SK-N-SH (cell line): ENCODE measurements around the gene CUX1. TPM values are rescaled to one million over a fixed set of nuclear protein-coding genes. Genes with fewer than 3 reads are reported as not detected.

Source experiments
- CTCF ChIA-PET: fragments of 300-600, 350-600 bp; formaldehyde crosslinking; extraction: SDS; loops from one replicate; lab custom pipeline; 2021; lab: Yijun Ruan, JAX
- POLR2A ChIA-PET: fragments of 350-600 bp; sonication (Branson Sonifier 250); formaldehyde crosslinking; extraction: SDS; loops from one replicate; lab custom pipeline; 2020; ENCODE audit warnings: antibody characterized with exemption, inconsistent platforms; lab: Yijun Ruan, JAX
- DNase-seq: peaks from one replicate; pipeline ENCODE4 v3.0.0; 2012
- H2AFZ ChIP-seq: fragments of 200-600 bp; sonication (generic); 2 replicates; pipeline ENCODE4 v1.8.1; 2016; ENCODE audit warnings: antibody characterized with exemption, mild to moderate bottlenecking, low read depth
- H3F3A ChIP-seq: fragments of 200-600 bp; sonication (generic); replicated peaks from 2 replicates; pipeline ENCODE3; 2016; ENCODE audit warnings: antibody characterized with exemption, mild to moderate bottlenecking; ENCODE audit not compliant: insufficient read depth
- H3K27ac ChIP-seq, 2 experiments: fragments of 200-500 bp in 1 of 2; fragments of 200-600 bp in 1 of 2; sonication (Bioruptor generic) in 1 of 2; sonication (generic), shearing (Covaris generic) in 1 of 2; 2 replicates each; pipeline versions ENCODE4 v1.5.1 to v1.6.1; 2014 to 2016; ENCODE audit warnings: low read depth in 2 of 2, inconsistent platforms in 1 of 2, low read length in 1 of 2, mild to moderate bottlenecking in 1 of 2, mixed read lengths in 1 of 2
- H3K27me3 ChIP-seq: fragments of 200-600 bp; sonication (generic), shearing (Covaris generic); 2 replicates; pipeline ENCODE4 v1.6.1; 2016; ENCODE audit warnings: mixed run types; ENCODE audit not compliant: insufficient read depth
- H3K36me3 ChIP-seq, 2 experiments: fragments of 200-500 bp in 1 of 2; fragments of 200-600 bp in 1 of 2; sonication (Bioruptor generic) in 1 of 2; sonication (generic) in 1 of 2; replicated peaks in 1 of 2; 2 replicates each; pipeline versions ENCODE3 to v1.5.1; 2014 to 2016; ENCODE audit warnings: low read length in 1 of 2, mild to moderate bottlenecking in 1 of 2; ENCODE audit not compliant: insufficient read depth in 2 of 2, control insufficient read depth in 1 of 2
- H3K4me1 ChIP-seq, 2 experiments: fragments of 200-500 bp in 1 of 2; fragments of 200-600 bp in 1 of 2; sonication (Bioruptor generic) in 1 of 2; sonication (generic), shearing (Covaris generic) in 1 of 2; 2 replicates each; pipeline versions ENCODE4 v1.5.1 to v1.6.1; 2014 to 2016; ENCODE audit warnings: low read depth in 1 of 2, low read length in 1 of 2, mixed run types in 1 of 2; ENCODE audit not compliant: insufficient read depth in 2 of 2, control insufficient read depth in 1 of 2
- H3K4me2 ChIP-seq: fragments of 200-600 bp; sonication (generic), shearing (Covaris generic); 2 replicates; pipeline ENCODE4 v1.6.1; 2017; ENCODE audit warnings: mixed run types
- H3K4me3 ChIP-seq, 2 experiments: fragments of 200-500 bp in 1 of 2; fragments of 200-600 bp in 1 of 2; sonication (Bioruptor generic) in 1 of 2; sonication (generic), shearing (Covaris generic) in 1 of 2; 2 replicates each; pipeline versions ENCODE4 v1.5.1 to v1.8.1; 2014 to 2016; ENCODE audit warnings: low read depth in 2 of 2, inconsistent platforms in 1 of 2, low read length in 1 of 2, mild to moderate bottlenecking in 1 of 2, mixed read lengths in 1 of 2, moderate library complexity in 1 of 2
- H3K79me2 ChIP-seq: fragments of 200-600 bp; sonication (generic); 2 replicates; pipeline ENCODE4 v1.8.1; 2017; ENCODE audit warnings: mild to moderate bottlenecking; ENCODE audit not compliant: insufficient read depth
- H3K9ac ChIP-seq: fragments of 200-600 bp; sonication (generic); 2 replicates; pipeline ENCODE4 v1.6.1; 2017; ENCODE audit warnings: mixed run types
- H3K9me2 ChIP-seq: fragments of 200-600 bp; sonication (generic); 2 replicates; pipeline ENCODE4 v1.6.1; 2017; ENCODE audit warnings: mixed run types
- H3K9me3 ChIP-seq: fragments of 200-600 bp; sonication (generic); 2 replicates; pipeline ENCODE4 v1.6.1; 2017; ENCODE audit warnings: mixed run types, mild to moderate bottlenecking, moderate library complexity
- H4K20me1 ChIP-seq: fragments of 200-600 bp; sonication (generic); 2 replicates; pipeline ENCODE4 v1.6.1; 2017; ENCODE audit warnings: mild to moderate bottlenecking, mixed run types; ENCODE audit not compliant: insufficient read depth
- CTCF ChIP-seq: fragments of 200-600 bp; sonication (generic); IDR thresholded peaks from 2 replicates; pipeline ENCODE4 v1.6.1; 2017; ENCODE audit warnings: antibody characterized with exemption, mild to moderate bottlenecking, moderate library complexity
- ELF1 ChIP-seq: IDR thresholded peaks from 2 replicates; pipeline ENCODE4 v1.4.0; 2012
- EP300 ChIP-seq, 2 experiments: IDR thresholded peaks; 2 replicates each; pipeline versions ENCODE4 v1.4.0 to v1.6.1; 2012; ENCODE audit warnings: borderline replicate concordance in 1 of 2, low read depth in 1 of 2, low read length in 1 of 2
- FOSL2 ChIP-seq: IDR thresholded peaks from 2 replicates; pipeline ENCODE4 v1.4.0; 2012; ENCODE audit warnings: low read depth, mild to moderate bottlenecking, moderate library complexity, borderline replicate concordance
- FOXJ3 ChIP-seq: sonication (generic); formaldehyde crosslinking; IDR thresholded peaks from 2 replicates; pipeline ENCODE4 v1.5.1; 2020; ENCODE audit warnings: mild to moderate bottlenecking, missing genetic modification reagents
- GATA2 ChIP-seq: sonication (generic); formaldehyde crosslinking; IDR thresholded peaks from 2 replicates; pipeline ENCODE4 v1.5.0; 2020; ENCODE audit warnings: mild to moderate bottlenecking, missing genetic modification reagents
- JUND ChIP-seq: IDR thresholded peaks from 2 replicates; pipeline ENCODE4 v1.4.0; 2012
- MAX ChIP-seq: IDR thresholded peaks from 2 replicates; pipeline ENCODE4 v1.4.0; 2012; ENCODE audit warnings: low read depth
- MXI1 ChIP-seq: IDR thresholded peaks from 2 replicates; pipeline ENCODE4 v1.6.1; 2012; ENCODE audit warnings: mild to moderate bottlenecking, low read depth, low read length, improper control_type of control experiment
- NRF1 ChIP-seq: IDR thresholded peaks from 2 replicates; pipeline ENCODE4 v1.6.1; 2012; ENCODE audit warnings: low read depth, mild to moderate bottlenecking, low read length
- PBX3 ChIP-seq: IDR thresholded peaks from 2 replicates; pipeline ENCODE4; 2012
- POLR2AphosphoS5 ChIP-seq: IDR thresholded peaks from 2 replicates; pipeline ENCODE4 v1.6.1; 2012; ENCODE audit warnings: low read depth, low read length
- RCOR1 ChIP-seq: fragments of 150-350 bp; IDR thresholded peaks from 2 replicates; pipeline ENCODE4 v1.6.1; 2017; ENCODE audit warnings: antibody characterized with exemption, low read length
- USF1 ChIP-seq: IDR thresholded peaks from 2 replicates; pipeline ENCODE4 v1.4.0; 2012; ENCODE audit warnings: low read depth, borderline replicate concordance
- YY1 ChIP-seq: IDR thresholded peaks from 2 replicates; pipeline ENCODE4 v1.4.0; 2012; ENCODE audit warnings: low read depth, mild to moderate bottlenecking
- ZBTB33 ChIP-seq: IDR thresholded peaks from 2 replicates; pipeline ENCODE4 v1.4.0; 2012; ENCODE audit warnings: low read depth, borderline replicate concordance
- WGBS: methylation state at CpG from one replicate; pipeline ENCODE4 v1.1.6; 2017; ENCODE audit warnings: low lambda C conversion rate; 5-methylcytosine and 5-hydroxymethylcytosine counted together
- polyA plus RNA-seq, 3 experiments: library from polyadenylated mRNA; depleted of rRNA; stranded (reverse); fragments of >200 nt; gene quantifications; 2 replicates each; pipeline ENCODE4 v1.2.3, GENCODE V29; 2012

The CUX1 gene
- polyA plus RNA-seq, 1 of the 3 experiments (the other 2 are of a cell fraction) = 68.6 TPM

GRCh38 chr7:102215256-102215655, 397.8 kb downstream of the CUX1 start:
- H3K4me3 ChIP-seq = no peak overlapping the region
- WGBS = 91% methylated on average over 7 of the region's 7 CpGs
- CTCF ChIA-PET = interaction anchor here (0.9 kb wide), 1 partner anchor 17 kb away, joined by 3 read pairs; no protein-coding TSS in a partner anchor

GRCh38 chr7:102215711-102216110, 398.3 kb downstream of the CUX1 start:
- no peak overlapping the region for H3K4me3 ChIP-seq
- H2AFZ ChIP-seq = no peak overlapping the region
- H3K27ac ChIP-seq = peak overlapping the region in 1 of 2 experiments; percentile 88; a peak in 2 of 4 replicates
- H3K79me2 ChIP-seq = no peaks in the 10 kb centered on the region
- no peak overlapping the region for H3K4me2 ChIP-seq
- no peaks in the 10 kb centered on the region for H3K9me3 ChIP-seq
- H3K9ac ChIP-seq = no peak overlapping the region
- DNase-seq = peak; percentile 62
- no peak for TF ChIP-seq USF1
- no peak for TF ChIP-seq JUND
- no peak for TF ChIP-seq FOSL2
- no peak for TF ChIP-seq MXI1
- no peak for TF ChIP-seq EP300 (IDR thresholded peaks at IDR 0.05; ENCODE audit: borderline replicate concordance in 1 of 2, low read depth in 1 of 2, low read length in 1 of 2)
- no peak for TF ChIP-seq ELF1
- no peak for TF ChIP-seq CTCF
- no peak for TF ChIP-seq YY1
- no peak for TF ChIP-seq ZBTB33
- TF ChIP-seq NRF1 = no peak
- TF ChIP-seq FOXJ3 (CRISPR knock-in tag) = no peak
- TF ChIP-seq PBX3 = no peak
- TF ChIP-seq POLR2AphosphoS5 = no peak
- TF ChIP-seq MAX = no peak
- no peak for TF ChIP-seq RCOR1
- TF ChIP-seq, all 33 proteins: peak for 0
- peaks cover 1 to 6% of the 10 kb centered on the region in 2 experiments for H3K36me3 ChIP-seq
- CTCF ChIA-PET = no interaction called here
- no peaks in the 10 kb centered on the region for H3K9me2 ChIP-seq
- H3K27me3 ChIP-seq = no peaks in the 10 kb centered on the region
- peaks cover 3% of the 10 kb centered on the region for H3F3A ChIP-seq
- POLR2A ChIA-PET = no interaction called here
- no peaks in the 10 kb centered on the region for H4K20me1 ChIP-seq
- H3K4me1 ChIP-seq = peaks cover 4 to 35% of the 10 kb centered on the region in 2 experiments; a peak in 2 of 4 replicates
- WGBS = 92% methylated on average over 10 of the region's 11 CpGs

More at GRCh38 chr7:102215256-102215655, 397.8 kb downstream of the CUX1 start:
- Histone ChIP-seq H2AFZ (no peak overlapping the region), H3K36me3 (peaks cover 5 to 6% of the 10 kb centered on the region in 2 experiments)
- TF ChIP-seq GATA2 (CRISPR knock-in tag) = peak; percentile 25; the same call in 1 of the 2 replicates
- no peak for TF ChIP-seq POLR2AphosphoS5
- TF ChIP-seq, all 33 proteins: peak for 1
- POLR2A ChIA-PET = no interaction called here
- Histone ChIP-seq H3K27ac (peak overlapping the region in 1 of 2 experiments; percentile 88; a peak in 2 of 4 replicates), H4K20me1 (no peaks in the 10 kb centered on the region), H3K4me1 (peaks cover 1 to 32% of the 10 kb centered on the region in 2 experiments; a peak in 2 of 4 replicates), H3K4me2 (no peak overlapping the region), H3K9me3 (no peaks in the 10 kb centered on the region), H3K79me2 (no peaks in the 10 kb centered on the region), H3F3A (peaks cover 3% of the 10 kb centered on the region), H3K27me3 (no peaks in the 10 kb centered on the region), H3K9me2 (no peaks in the 10 kb centered on the region), H3K9ac (no peak overlapping the region)
- DNase-seq = no peak
